Thoracic aorta (tissue), 2 donors: Measurements from ENCODE around the gene MKLN1. TPM values are rescaled to one million over a fixed set of nuclear protein-coding genes. Genes with fewer than 3 reads are reported as not detected.

Experiments
- ATAC-seq: fragments of 150-250 bp; one replicate; pipeline ENCODE4 v1.8.0; 2017; ENCODE audit warnings: low read depth; ENCODE audit not compliant: insufficient number of reproducible peaks, low FRiP score
- DNase-seq: peaks from one replicate; pipeline ENCODE4 v3.0.0-alpha.2; 2020; ENCODE audit warnings: low spot score
- H3K27ac ChIP-seq, 2 donors: fragments of 200-600 bp; sonication (generic); 1 replicate in 1 of 2; 2 replicates in 1 of 2; pipeline ENCODE4 v1.5.1; 2016; ENCODE audit warnings: mild to moderate bottlenecking in 2 of 2, moderate library complexity in 2 of 2
- H3K27me3 ChIP-seq: fragments of 200-600 bp; sonication (generic); replicated peaks from 2 replicates; pipeline ENCODE4 v1.6.0; 2016; ENCODE audit warnings: mild to moderate bottlenecking; ENCODE audit not compliant: insufficient read depth
- H3K36me3 ChIP-seq: fragments of 200-600 bp; sonication (generic); one replicate; pipeline ENCODE4 v1.5.1; 2016
- H3K4me1 ChIP-seq, 2 donors: fragments of 200-600 bp; sonication (generic); 1 replicate in 1 of 2; 2 replicates in 1 of 2; pipeline versions ENCODE4 v1.5.1 to v1.6.0; 2016; ENCODE audit warnings: low read depth in 2 of 2, mild to moderate bottlenecking in 1 of 2; ENCODE audit not compliant: control insufficient read depth in 1 of 2
- H3K4me3 ChIP-seq: fragments of 200-600 bp; sonication (generic); 2 replicates; pipeline ENCODE4 v1.5.1; 2016; ENCODE audit warnings: mild to moderate bottlenecking
- H3K9me3 ChIP-seq: fragments of 200-600 bp; sonication (generic); 2 replicates; pipeline ENCODE4 v1.5.1; 2016
- total RNA-seq, 2 donors: library from RNA; depleted of rRNA; stranded (reverse); fragments of >200 nt; gene quantifications; one replicate each; pipeline versions ENCODE4 v1.1.0 to v1.2.3, GENCODE V29; 2016
- TF ChIP-seq, protein P1 (sequence below): fragments of 200-600 bp; sonication (generic); IDR thresholded peaks from one replicate; pipeline ENCODE4 v1.5.1; 2019; ENCODE audit warnings: antibody characterized with exemption

The MKLN1 gene
- total RNA-seq, 2 donors from 2014 or later: 56.7 to 82.4 TPM

- Histone ChIP-seq H3K4me3 (no peak overlapping the region), H3K27ac (no peak overlapping the region), H3K36me3 (no peaks in the 10 kb centered on the region), H3K27me3 (no peaks in the 10 kb centered on the region), H3K4me1 (no peaks in the 10 kb centered on the region), H3K9me3 (no peaks in the 10 kb centered on the region)
- DNase-seq (no peak), ATAC-seq (no peak)
- TF ChIP-seq, protein P1, sequence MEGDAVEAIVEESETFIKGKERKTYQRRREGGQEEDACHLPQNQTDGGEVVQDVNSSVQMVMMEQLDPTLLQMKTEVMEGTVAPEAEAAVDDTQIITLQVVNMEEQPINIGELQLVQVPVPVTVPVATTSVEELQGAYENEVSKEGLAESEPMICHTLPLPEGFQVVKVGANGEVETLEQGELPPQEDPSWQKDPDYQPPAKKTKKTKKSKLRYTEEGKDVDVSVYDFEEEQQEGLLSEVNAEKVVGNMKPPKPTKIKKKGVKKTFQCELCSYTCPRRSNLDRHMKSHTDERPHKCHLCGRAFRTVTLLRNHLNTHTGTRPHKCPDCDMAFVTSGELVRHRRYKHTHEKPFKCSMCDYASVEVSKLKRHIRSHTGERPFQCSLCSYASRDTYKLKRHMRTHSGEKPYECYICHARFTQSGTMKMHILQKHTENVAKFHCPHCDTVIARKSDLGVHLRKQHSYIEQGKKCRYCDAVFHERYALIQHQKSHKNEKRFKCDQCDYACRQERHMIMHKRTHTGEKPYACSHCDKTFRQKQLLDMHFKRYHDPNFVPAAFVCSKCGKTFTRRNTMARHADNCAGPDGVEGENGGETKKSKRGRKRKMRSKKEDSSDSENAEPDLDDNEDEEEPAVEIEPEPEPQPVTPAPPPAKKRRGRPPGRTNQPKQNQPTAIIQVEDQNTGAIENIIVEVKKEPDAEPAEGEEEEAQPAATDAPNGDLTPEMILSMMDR: no peak
Measured at GRCh38 chr7:131533151-131533559, 205.5 kb downstream of the MKLN1 start.

DNA sequence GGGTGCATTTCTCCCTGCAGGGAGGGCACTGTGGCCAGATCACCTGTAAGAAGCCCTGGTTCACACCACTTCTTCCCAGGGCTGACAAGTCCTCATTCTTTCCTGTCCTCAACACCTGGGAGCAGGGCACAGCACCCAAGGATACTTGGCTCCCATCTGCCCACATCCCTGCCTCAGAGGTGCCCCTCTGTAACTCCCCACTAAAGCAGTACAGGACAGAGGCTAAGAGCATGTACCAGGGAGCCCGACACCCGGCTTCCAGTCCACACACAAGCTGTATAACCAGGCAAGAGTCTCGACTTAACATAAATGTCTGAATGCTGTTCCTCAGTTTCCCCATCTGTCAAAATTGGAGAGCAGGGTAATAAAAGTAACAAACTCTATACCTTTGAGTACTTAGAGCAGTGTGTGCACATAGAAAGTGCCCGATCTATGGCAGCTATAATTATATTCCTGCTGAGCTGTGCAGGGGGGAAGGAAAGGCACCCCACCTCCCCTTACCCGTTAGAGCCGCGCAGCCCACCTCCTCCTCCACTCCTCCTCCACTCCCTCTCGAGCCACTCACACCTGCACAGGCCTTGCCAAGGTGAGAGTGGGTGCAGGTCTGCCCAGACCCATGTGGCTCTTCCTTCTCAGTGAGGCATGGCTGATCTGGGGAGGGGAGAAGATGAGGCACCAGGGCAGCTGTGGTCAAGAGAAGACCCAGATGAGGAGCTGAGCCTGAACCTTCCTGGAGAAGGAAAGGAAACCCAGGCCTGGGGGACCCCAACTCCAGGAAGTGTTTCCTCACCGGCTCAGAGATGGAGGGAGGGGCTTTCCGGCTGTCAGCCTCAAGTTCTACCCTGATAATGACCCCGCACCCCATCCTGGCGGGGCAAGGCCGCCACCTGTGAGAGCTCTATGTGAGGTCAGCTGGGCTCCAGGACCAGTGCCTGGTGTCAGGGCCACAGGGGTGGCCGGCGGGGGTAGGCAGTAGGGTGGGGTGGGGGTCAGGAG lies 206.2 kb downstream of the MKLN1 start:
- H3K4me3 ChIP-seq: no peak overlapping the region
- no peaks in the 10 kb centered on the region for H3K4me1 ChIP-seq
- no peak overlapping the region for H3K27ac ChIP-seq
- no peaks in the 10 kb centered on the region for H3K9me3 ChIP-seq
- H3K27me3 ChIP-seq: no peaks in the 10 kb centered on the region
- ATAC-seq (no peak), DNase-seq (no peak)
- TF ChIP-seq, protein P1: no peak
- H3K36me3 ChIP-seq: no peaks in the 10 kb centered on the region

DNA sequence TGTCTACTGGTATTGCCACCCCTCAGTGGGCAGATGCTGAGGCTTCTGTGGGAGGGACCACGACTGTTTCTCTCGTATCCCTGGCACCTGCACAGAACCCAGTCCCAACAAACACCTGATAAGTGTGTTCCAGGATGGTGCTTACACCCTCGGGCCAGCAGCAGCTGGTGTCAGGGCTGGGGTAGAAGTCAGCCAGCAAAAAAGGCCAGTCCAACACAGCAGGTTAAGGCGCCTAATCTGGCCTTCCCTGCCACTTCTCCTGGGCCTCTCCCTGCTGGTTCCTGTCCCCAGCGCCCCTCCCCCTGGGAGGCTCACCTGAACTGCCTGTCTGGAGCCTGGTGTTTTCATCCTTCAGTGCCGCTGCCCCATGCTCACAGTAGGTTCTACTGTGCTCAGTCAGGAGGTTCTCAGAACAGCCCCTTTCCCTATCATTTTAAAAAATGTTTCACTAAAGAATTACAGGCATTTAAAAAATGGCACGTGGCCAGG lies 208.7 kb downstream of the MKLN1 start:
- DNase-seq (no peak), ATAC-seq (no peak)
- no peak overlapping the region for H3K27ac ChIP-seq
- H3K9me3 ChIP-seq: no peaks in the 10 kb centered on the region
- H3K27me3 ChIP-seq: no peaks in the 10 kb centered on the region
- no peaks in the 10 kb centered on the region for H3K36me3 ChIP-seq
- TF ChIP-seq, protein P1: no peak
- no peaks in the 10 kb centered on the region for H3K4me1 ChIP-seq
- H3K4me3 ChIP-seq: no peak overlapping the region

DNA sequence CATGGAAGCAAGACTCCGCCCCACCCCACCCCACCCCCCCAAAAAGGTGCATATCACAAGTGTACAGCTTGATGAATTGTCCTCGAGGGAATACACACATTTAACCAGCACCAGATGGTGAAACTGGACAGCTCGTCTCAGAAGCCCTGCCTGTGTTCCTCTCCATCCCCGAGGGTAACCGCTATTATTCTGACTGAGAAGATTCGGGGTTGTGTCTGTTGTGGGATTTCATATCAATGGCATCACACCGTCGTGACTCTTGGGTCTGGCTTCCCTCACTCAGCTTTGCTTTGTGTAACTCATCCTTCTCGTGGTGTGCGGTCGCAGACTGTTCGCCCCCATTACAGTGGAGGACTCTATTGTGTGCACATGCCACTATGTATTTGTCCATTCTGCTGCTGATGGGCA lies 209.9 kb downstream of the MKLN1 start:
- H3K27ac ChIP-seq: no peak overlapping the region

More for the DNA sequence above, 209.9 kb downstream of the MKLN1 start:
- Histone ChIP-seq H3K4me3 (no peak overlapping the region), H3K4me1 (no peaks in the 10 kb centered on the region), H3K9me3 (no peaks in the 10 kb centered on the region), H3K36me3 (no peaks in the 10 kb centered on the region), H3K27me3 (no peaks in the 10 kb centered on the region)
- DNase-seq (no peak), ATAC-seq (no peak)
- TF ChIP-seq, protein P1: no peak
